Measurements from ENCODE around the gene ZMYND19.
"Not testable (repeated sequence)": the region's sequence is repeated elsewhere in the genome, so short reads cannot be mapped to it uniquely, and the experiment has no call there.

Gene ZMYND19

GRCh38 chr9:137552022-137552768 lies 38.1 kb downstream of the ZMYND19 start:
- DNase-seq: no peak

DNA sequence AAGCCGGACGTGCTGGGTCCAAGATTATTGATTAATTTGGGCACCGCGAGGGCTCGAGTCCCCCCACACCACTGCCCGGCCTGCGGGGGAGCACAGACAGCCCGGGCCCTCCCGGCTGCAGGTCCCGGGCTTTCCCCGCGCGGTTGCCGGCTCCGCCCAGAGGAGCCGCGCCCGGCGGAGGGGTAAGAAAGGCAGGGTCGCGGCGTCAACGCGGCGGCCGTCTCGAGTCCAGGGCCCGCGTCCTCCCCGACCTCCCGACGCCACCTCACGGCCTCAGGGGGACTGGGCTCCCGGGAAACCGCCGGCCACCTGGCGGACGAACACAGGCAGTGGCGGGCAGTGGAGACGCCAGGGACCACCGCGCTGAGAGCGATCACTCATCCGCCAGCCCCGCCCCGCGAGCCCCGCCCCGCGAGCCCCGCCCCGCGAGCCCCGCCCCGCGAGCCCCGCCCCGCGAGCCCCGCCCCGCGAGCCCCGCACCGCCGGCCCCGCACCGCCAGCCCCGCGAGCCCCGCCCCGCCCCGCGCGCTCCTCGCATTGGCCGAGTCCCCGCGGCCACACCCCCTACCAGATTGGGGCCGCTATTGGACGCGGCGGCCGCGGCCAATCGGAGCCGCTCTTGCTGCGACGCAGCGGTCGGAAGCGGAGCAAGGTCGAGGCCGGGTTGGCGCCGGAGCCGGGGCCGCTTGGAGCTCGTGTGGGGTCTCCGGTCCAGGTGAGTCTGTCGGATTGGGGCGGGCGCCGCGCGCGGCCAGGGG lies 38.9 kb downstream of the ZMYND19 start, which contains the start of gene MRPL41:
TSS of gene MRPL41 (plus strand) at position 616 of the 758 bp plus-strand sequence. CDS start 203 bp downstream, outside the sequence.
- no peak for DNase-seq

DNA sequence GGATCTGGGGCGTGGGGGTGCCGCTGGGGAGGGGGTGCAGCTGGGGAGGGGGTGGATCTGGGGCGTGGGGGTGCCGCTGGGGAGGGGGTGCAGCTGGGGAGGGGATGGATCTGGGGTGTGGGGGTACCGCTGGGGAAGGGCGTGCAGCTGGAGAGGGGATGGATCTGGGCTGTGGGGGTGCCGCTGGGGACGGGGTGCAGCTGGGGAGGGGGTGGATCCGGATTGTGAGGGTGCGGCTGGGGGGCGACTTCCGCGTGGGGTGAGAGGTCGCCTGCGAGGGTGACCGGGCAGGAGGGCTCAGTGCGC lies 39.4 kb downstream of the ZMYND19 start:
- DNase-seq: not testable (repeated sequence)

GRCh38 chr9:137550231-137550621 lies 40.1 kb downstream of the ZMYND19 start, which contains the start of gene PNPLA7:
PNPLA7 (minus strand) TSS chr9:137550402; CDS start chr9:137550197, 205 bp downstream.
- DNase-seq: no peak

DNA sequence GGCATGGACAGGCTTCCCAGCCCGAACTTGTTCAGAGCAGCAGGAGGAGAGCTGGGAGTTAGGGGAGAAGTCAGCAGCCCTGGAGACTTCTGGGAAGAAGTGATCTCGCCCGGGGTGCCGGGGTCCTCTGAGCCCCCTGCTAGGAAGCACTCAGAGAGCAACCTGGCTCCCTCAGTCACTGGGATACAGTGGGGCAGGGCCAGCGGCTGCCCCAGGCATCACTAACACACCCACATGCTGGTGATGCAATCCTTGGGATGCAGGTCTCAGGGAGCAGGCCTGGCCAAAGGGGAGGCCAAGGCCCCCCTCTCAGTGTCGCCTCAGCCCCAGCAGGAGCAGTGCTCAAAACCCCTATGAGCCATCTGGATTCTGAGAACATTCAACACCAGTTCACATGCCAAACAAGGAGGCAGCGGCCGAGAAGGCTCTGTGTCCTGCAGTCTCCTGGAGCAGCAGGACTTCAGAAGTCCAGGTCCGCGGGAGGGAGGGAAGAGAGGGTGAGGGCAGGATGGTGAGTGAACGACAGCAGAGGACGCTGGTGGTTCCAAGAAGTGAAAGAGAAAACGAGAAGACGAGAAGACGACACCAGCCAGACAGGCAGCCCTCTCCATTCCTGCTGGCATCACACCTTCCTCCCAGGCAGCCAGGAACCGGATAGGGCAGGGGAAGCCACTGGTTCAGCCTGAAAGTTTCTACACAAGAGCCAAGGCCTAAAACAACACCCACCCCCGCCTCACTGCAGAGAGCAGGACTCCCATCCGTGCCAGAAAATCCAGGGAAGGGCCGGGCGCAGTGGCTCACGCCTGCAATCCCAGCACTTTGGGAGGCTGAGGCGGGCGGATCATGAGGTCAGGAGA lies 42.4 kb downstream of the ZMYND19 start:
- DNase-seq: no peak

GRCh38 chr9:137545123-137545522 lies 45.2 kb downstream of the ZMYND19 start:
- no peak for DNase-seq

DNA sequence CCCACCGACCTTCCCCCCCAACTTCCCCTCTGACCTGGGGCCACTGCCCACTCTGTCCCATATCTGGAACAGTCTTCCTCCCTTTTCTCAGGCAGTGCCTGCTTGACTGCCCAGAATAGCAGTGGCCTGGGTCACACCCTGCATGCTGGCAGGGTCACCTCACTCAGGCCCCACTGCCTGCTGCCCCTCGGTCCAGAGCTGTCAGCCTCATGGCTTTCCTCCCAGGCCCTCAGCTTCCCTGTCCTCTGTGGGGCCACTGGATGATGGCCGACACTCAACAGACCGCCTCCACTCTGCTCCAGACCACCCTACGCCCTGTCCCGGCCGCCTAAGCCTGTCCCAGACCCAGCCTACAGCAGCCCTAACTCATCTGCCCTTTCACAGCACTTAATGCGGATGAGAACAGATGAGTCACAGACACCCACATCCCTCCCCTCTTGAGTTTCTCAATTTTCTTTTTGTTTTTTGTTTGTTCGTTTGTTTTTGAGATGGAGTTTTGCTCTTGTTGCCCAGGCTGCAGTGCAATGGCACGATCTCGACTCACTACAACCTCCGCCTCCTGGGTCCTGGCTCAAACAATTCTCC lies 46.0 kb downstream of the ZMYND19 start:
- no peak for DNase-seq

DNA sequence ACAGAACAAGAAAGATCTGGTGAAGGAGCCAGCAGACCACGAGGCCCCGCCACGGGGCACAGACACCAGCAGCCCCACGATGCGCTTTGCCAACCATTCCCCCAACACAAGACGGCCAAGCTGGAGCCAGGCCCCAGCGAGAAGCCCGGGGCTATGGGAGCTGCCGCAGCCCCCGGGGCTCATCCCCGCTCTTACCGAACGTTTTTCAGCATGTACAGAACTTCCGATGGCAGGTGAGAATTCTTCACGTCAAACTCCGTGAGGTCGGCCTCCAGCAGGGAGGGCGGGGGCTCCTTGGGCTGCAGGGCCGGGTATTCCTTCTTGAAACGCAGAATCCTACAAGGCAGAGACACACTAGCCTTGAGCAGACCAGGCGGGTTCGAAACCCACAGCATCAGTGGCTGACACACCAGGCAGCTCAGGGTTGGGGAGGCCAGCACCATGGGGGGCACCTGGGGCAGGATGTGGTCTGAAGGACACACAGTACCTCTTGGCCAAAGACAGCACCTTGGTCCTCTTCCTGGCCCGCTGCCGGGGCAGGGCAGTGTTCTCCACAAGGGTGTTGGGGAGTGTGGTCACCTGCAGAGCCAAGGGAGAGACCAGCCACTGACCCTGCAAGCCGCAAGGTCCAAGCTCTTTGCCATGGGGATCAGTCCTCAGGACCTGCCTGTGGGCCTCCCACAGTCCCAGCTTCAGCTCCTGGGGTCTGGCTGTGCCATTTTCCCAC lies 46.9 kb downstream of the ZMYND19 start:
- DNase-seq: no peak

GRCh38 chr9:137542486-137542885 lies 47.8 kb downstream of the ZMYND19 start:
- DNase-seq: no peak

- DNase-seq: no peak
Measured at GRCh38 chr9:137540536-137540935, 49.8 kb downstream of the ZMYND19 start.

GRCh38 chr9:137538058-137538457 lies 52.3 kb downstream of the ZMYND19 start:
- no peak for DNase-seq

DNA sequence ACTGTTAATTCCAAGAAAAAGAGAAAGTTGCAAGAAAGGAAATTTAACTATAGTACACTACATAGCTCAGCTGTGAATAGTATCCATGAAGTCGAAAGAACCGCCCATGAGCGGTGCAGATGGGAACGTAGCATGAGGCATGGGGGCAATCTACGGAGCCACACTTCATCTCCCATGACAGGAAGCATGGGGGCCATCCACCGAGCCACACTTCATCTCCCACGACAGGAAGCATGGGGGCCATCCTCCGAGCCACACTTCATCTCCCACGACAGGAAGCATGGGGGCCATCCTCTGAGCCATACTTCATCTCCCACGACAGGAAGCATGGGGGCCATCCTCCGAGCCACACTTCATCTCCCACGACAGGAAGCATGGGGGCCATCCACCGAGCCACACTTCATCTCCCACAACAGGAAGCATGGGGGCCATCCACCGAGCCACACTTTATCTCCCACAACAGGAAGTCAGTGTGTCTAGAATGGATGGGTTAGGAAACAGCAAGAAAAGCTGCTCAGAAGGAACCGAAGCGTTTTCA lies 53.6 kb downstream of the ZMYND19 start:
- not testable (repeated sequence) for DNase-seq

DNA sequence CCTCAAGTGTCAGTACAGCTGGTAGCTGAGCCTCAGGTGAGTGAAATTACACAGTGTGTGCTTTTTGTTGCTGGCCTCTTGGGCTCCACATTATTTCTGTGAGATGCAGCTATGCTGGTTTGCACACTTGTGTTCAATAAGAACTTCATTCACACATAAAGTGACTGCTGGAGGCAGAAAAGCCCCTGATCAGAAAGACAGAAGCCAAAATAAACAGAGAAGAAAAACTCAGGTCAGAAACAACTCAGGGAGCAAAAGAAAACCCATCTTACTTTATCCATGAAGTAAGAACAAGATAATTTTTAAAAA lies 55.2 kb downstream of the ZMYND19 start:
- DNase-seq: no peak

GRCh38 chr9:137534256-137535119 lies 55.8 kb downstream of the ZMYND19 start:
- DNase-seq: no peak

GRCh38 chr9:137532891-137533468 lies 57.3 kb downstream of the ZMYND19 start:
- not testable (repeated sequence) for DNase-seq

Data from SIG-M5 (cell line).